ENCODE results near the gene TLE1. TPM values are rescaled to one million over a fixed set of nuclear protein-coding genes. Genes with fewer than 3 reads are reported as not detected.
"Not testable (repeated sequence)": the region's sequence is repeated elsewhere in the genome, so short reads cannot be mapped to it uniquely, and the experiment has no call there.

TLE1 gene
- total and polyA plus RNA-seq, 5 donors from 2014 or later = 0.03 to 5.5 (median 0.43) TPM; not detected in 1

DNA sequence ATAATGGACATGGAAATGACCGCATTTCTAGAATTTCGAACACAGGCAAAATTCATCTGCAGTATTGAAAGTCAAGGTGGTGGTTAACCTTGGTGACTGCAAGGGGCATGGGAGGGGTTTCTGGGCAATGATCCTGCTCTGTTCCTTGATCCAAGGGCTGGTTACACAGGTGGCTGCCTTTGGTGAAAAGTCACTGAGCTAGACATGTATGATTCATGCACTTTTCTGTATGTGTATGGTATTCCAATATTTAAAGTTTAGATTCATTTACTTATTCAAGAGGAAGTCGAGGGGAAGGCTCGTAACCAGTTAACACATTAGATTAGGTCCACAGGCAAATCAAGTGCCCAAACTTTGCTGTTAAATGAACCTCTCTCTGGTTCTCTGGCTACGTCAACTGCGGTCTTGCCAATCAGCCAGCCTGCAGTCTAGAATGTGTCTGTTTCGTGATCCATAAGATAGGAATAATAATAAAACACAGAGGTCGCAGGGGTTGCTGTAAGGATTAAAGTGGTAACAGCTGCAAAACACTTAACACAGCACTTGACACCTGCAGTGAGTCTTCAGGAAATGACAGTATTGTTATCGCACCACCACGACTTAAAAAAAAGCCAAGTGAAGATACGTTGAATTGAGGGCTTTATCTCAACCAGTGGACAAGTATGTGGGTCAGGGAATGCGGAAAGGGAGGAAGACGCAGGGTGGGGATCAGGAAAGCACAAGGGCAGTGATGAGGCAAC lies 92.5 kb downstream of the TLE1 start:
- Mint-ChIP-seq H3K9me3 (peaks cover 0 to 14% (median 5%) of the 10 kb centered on the region in 7 donors), H3K27me3 (no peaks in the 10 kb centered on the region), H3K27ac (no peak overlapping the region), H3K4me3 (no peak overlapping the region), H3K4me1 (peaks cover 0 to 5% (median 0%) of the 10 kb centered on the region in 4 donors), H3K36me3 (no peaks in the 10 kb centered on the region)
- H3K4me1 ChIP-seq (ENCODE audit: control insufficient read depth, insufficient read depth, low read length, poor library complexity, severe bottlenecking) = no peaks in the 10 kb centered on the region
- no peak for ATAC-seq (ENCODE audit: low read depth in 2 of 2)
- no peaks in the 10 kb centered on the region for H3K36me3 ChIP-seq (ENCODE audit: control insufficient read depth, insufficient read depth, low read length)
- peaks cover 0 to 6% of the 10 kb centered on the region in 2 experiments for H3K9me3 ChIP-seq (ENCODE audit: control insufficient read depth in 2 of 2, low read length in 2 of 2)
- H3K27me3 ChIP-seq (ENCODE audit: control insufficient read depth, insufficient read depth, low read length) = no peaks in the 10 kb centered on the region
- H3K4me3 ChIP-seq (ENCODE audit: low read depth, low read length) = no peak overlapping the region
- DNase-seq = no peak
- no peak overlapping the region for H3K27ac ChIP-seq (ENCODE audit: insufficient read depth, low read length, poor library complexity, severe bottlenecking)

DNA sequence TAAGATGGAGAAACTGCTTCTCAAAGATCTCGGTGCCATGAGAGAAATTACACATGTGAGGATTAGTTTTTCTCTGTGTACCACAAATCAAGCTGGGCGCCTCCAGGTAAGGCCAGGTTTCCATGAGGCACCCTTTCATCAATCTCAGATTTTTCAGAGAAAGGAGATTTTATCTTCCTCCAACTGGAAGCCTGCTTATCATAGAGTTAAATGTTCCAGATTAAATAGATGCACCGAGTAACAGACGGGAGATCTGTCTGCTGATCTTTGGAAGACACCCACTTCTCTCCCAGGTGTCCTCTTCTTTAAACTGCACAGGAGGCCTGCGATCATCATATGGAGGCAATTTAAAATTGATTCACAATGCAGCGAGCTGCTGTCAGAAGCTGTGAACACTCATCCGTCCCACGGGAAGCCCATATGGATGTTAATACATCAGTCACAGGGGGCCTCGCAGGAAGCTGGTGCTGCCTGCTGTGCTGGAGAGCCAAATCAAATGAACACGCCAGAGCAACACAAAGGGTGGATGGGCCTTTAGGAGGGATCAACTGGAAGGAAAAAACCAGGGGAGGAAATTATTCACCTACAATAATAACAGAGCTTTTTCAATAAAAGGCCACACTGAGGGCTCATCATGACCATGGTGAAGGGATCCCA lies 93.3 kb downstream of the TLE1 start:
- no peak for DNase-seq
- Histone ChIP-seq H3K27me3 (ENCODE audit: control insufficient read depth, insufficient read depth, low read length) (no peaks in the 10 kb centered on the region), H3K4me3 (ENCODE audit: low read depth, low read length) (no peak overlapping the region), H3K4me1 (ENCODE audit: control insufficient read depth, insufficient read depth, low read length, poor library complexity, severe bottlenecking) (no peaks in the 10 kb centered on the region), H3K27ac (ENCODE audit: insufficient read depth, low read length, poor library complexity, severe bottlenecking) (no peak overlapping the region), H3K9me3 (ENCODE audit: control insufficient read depth in 2 of 2, low read length in 2 of 2) (peaks cover 0 to 6% of the 10 kb centered on the region in 2 experiments), H3K36me3 (ENCODE audit: control insufficient read depth, insufficient read depth, low read length) (no peaks in the 10 kb centered on the region)
- no peaks in the 10 kb centered on the region for H3K36me3 Mint-ChIP-seq
- H3K4me3 Mint-ChIP-seq = no peak overlapping the region
- no peak for ATAC-seq (ENCODE audit: low read depth in 2 of 2)
- peaks cover 0 to 5% (median 0%) of the 10 kb centered on the region in 4 donors for H3K4me1 Mint-ChIP-seq
- no peak overlapping the region for H3K27ac Mint-ChIP-seq
- H3K9me3 Mint-ChIP-seq = peaks cover 0 to 14% (median 5%) of the 10 kb centered on the region in 7 donors
- no peaks in the 10 kb centered on the region for H3K27me3 Mint-ChIP-seq

DNA sequence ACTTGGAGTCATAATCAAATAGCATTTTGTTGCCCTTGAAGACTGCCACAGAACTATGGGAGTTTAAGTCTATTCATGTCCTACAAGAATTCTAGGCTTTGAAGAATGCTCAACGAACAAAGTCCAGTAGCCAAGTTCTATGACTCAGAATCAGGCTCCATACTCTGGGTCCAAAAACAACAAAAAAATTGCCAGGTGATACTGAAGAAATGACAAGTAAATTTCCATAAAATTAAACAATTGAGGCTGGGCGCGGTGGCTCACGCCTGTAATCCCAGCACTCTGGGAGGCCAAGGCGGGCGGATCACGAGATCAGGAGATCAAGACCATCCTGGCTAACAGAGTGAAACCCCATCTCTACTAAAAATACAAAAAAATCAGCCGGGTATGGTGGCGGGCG lies 94.1 kb downstream of the TLE1 start:
- not testable (repeated sequence) for H3K9me3 ChIP-seq (ENCODE audit: control insufficient read depth in 2 of 2, low read length in 2 of 2); H3K36me3 Mint-ChIP-seq; H3K4me1 ChIP-seq (ENCODE audit: control insufficient read depth, insufficient read depth, low read length, poor library complexity, severe bottlenecking); H3K4me3 Mint-ChIP-seq; H3K4me1 Mint-ChIP-seq; H3K36me3 ChIP-seq (ENCODE audit: control insufficient read depth, insufficient read depth, low read length); H3K27ac Mint-ChIP-seq; H3K27me3 ChIP-seq (ENCODE audit: control insufficient read depth, insufficient read depth, low read length); H3K4me3 ChIP-seq (ENCODE audit: low read depth, low read length); H3K27me3 Mint-ChIP-seq; DNase-seq; H3K27ac ChIP-seq (ENCODE audit: insufficient read depth, low read length, poor library complexity, severe bottlenecking); ATAC-seq (ENCODE audit: low read depth in 2 of 2)
- H3K9me3 Mint-ChIP-seq = peaks cover 0 to 14% (median 5%) of the 10 kb centered on the region in 7 donors

GRCh38 chr9:81594415-81594814 lies 94.9 kb downstream of the TLE1 start:
- peaks cover 0 to 11% (median 5%) of the 10 kb centered on the region in 7 donors for H3K9me3 Mint-ChIP-seq
- H3K36me3 ChIP-seq (ENCODE audit: control insufficient read depth, insufficient read depth, low read length) = no peaks in the 10 kb centered on the region
- no peaks in the 10 kb centered on the region for H3K36me3 Mint-ChIP-seq
- H3K4me1 Mint-ChIP-seq = peaks cover 0 to 5% (median 0%) of the 10 kb centered on the region in 4 donors
- no peaks in the 10 kb centered on the region for H3K4me1 ChIP-seq (ENCODE audit: control insufficient read depth, insufficient read depth, low read length, poor library complexity, severe bottlenecking)
- no peaks in the 10 kb centered on the region for H3K27me3 ChIP-seq (ENCODE audit: control insufficient read depth, insufficient read depth, low read length)
- H3K27me3 Mint-ChIP-seq = no peaks in the 10 kb centered on the region
- H3K4me3 Mint-ChIP-seq = no peak overlapping the region
- H3K4me3 ChIP-seq (ENCODE audit: low read depth, low read length) = no peak overlapping the region
- ATAC-seq (ENCODE audit: low read depth in 2 of 2) (no peak), DNase-seq (no peak)
- no peak overlapping the region for H3K27ac ChIP-seq (ENCODE audit: insufficient read depth, low read length, poor library complexity, severe bottlenecking)
- peaks cover 0 to 6% of the 10 kb centered on the region in 2 experiments for H3K9me3 ChIP-seq (ENCODE audit: control insufficient read depth in 2 of 2, low read length in 2 of 2)
- no peak overlapping the region for H3K27ac Mint-ChIP-seq

DNA sequence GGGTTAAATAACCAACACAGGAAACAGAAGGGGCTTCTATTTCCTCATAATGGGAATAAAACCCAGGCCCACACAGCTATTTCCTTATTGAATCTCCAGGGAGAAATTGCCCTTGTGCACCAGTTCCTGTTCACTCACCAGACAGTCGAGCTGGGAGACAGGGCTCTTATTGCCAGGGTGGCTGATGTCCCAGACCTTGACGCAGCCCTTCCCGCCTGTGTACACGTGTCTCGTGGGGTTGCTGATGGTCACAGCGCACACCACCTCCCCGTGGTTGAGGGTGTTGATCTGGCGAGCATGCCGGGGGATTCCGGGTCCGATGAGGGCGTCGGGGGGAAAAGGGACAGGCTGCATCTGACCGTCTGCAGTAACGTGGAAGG lies 96.5 kb downstream of the TLE1 start:
- no peak for DNase-seq
- Mint-ChIP-seq H3K9me3 (peaks cover 0 to 11% (median 9%) of the 10 kb centered on the region in 7 donors), H3K4me1 (peaks cover 0 to 5% (median 0%) of the 10 kb centered on the region in 4 donors), H3K4me3 (no peak overlapping the region), H3K27me3 (no peaks in the 10 kb centered on the region), H3K27ac (no peak overlapping the region), H3K36me3 (no peaks in the 10 kb centered on the region)
- no peaks in the 10 kb centered on the region for H3K27me3 ChIP-seq (ENCODE audit: control insufficient read depth, insufficient read depth, low read length)
- ATAC-seq (ENCODE audit: low read depth in 2 of 2) = no peak
- H3K36me3 ChIP-seq (ENCODE audit: control insufficient read depth, insufficient read depth, low read length) = no peaks in the 10 kb centered on the region
- H3K4me1 ChIP-seq (ENCODE audit: control insufficient read depth, insufficient read depth, low read length, poor library complexity, severe bottlenecking) = no peaks in the 10 kb centered on the region
- no peak overlapping the region for H3K4me3 ChIP-seq (ENCODE audit: low read depth, low read length)
- H3K9me3 ChIP-seq (ENCODE audit: control insufficient read depth in 2 of 2, low read length in 2 of 2) = no peaks in the 10 kb centered on the region
- H3K27ac ChIP-seq (ENCODE audit: insufficient read depth, low read length, poor library complexity, severe bottlenecking) = no peak overlapping the region

GRCh38 chr9:81591791-81592190 lies 97.6 kb downstream of the TLE1 start:
- no peaks in the 10 kb centered on the region for H3K27me3 ChIP-seq (ENCODE audit: control insufficient read depth, insufficient read depth, low read length)
- no peaks in the 10 kb centered on the region for H3K9me3 ChIP-seq (ENCODE audit: control insufficient read depth in 2 of 2, low read length in 2 of 2)
- Mint-ChIP-seq H3K9me3 (peaks cover 0 to 11% (median 9%) of the 10 kb centered on the region in 7 donors), H3K4me1 (peaks cover 0 to 5% (median 0%) of the 10 kb centered on the region in 4 donors), H3K27me3 (no peaks in the 10 kb centered on the region), H3K36me3 (no peaks in the 10 kb centered on the region), H3K4me3 (no peak overlapping the region), H3K27ac (no peak overlapping the region)
- no peaks in the 10 kb centered on the region for H3K4me1 ChIP-seq (ENCODE audit: control insufficient read depth, insufficient read depth, low read length, poor library complexity, severe bottlenecking)
- H3K27ac ChIP-seq (ENCODE audit: insufficient read depth, low read length, poor library complexity, severe bottlenecking) = no peak overlapping the region
- no peak overlapping the region for H3K4me3 ChIP-seq (ENCODE audit: low read depth, low read length)
- DNase-seq (no peak), ATAC-seq (ENCODE audit: low read depth in 2 of 2) (no peak)
- H3K36me3 ChIP-seq (ENCODE audit: control insufficient read depth, insufficient read depth, low read length) = no peaks in the 10 kb centered on the region

DNA sequence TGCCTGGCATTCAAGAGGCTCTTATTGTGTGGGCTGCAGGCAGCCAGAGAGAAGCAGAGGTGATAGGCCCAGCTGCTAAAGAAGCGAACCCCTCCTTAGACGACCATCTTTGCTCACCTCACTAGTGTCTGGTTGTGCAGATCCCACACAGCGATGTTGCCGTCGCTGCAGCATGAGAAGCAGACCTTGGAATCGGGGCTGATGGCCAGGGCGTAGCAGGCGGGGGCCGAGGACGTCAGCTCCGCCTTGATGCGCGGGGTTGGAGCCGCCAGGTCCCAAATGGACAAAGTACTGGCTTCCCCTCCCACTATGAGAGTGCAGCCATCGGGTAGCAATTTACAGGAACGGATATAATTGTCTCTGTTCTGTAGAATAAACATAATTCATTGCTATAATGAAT lies 98.7 kb downstream of the TLE1 start:
- H3K4me3 Mint-ChIP-seq = no peak overlapping the region
- H3K4me3 ChIP-seq (ENCODE audit: low read depth, low read length) = no peak overlapping the region
- no peaks in the 10 kb centered on the region for H3K27me3 ChIP-seq (ENCODE audit: control insufficient read depth, insufficient read depth, low read length)
- no peaks in the 10 kb centered on the region for H3K4me1 Mint-ChIP-seq
- peaks cover 0 to 11% (median 5%) of the 10 kb centered on the region in 7 donors for H3K9me3 Mint-ChIP-seq
- no peaks in the 10 kb centered on the region for H3K27me3 Mint-ChIP-seq
- DNase-seq (no peak), ATAC-seq (ENCODE audit: low read depth in 2 of 2) (no peak)
- H3K9me3 ChIP-seq (ENCODE audit: control insufficient read depth in 2 of 2, low read length in 2 of 2) = no peaks in the 10 kb centered on the region
- H3K36me3 Mint-ChIP-seq = no peaks in the 10 kb centered on the region
- no peak overlapping the region for H3K27ac ChIP-seq (ENCODE audit: insufficient read depth, low read length, poor library complexity, severe bottlenecking)
- no peaks in the 10 kb centered on the region for H3K36me3 ChIP-seq (ENCODE audit: control insufficient read depth, insufficient read depth, low read length)
- no peaks in the 10 kb centered on the region for H3K4me1 ChIP-seq (ENCODE audit: control insufficient read depth, insufficient read depth, low read length, poor library complexity, severe bottlenecking)
- no peak overlapping the region for H3K27ac Mint-ChIP-seq

GRCh38 chr9:81589819-81590218 lies 99.5 kb downstream of the TLE1 start:
- Histone ChIP-seq H3K9me3 (ENCODE audit: control insufficient read depth in 2 of 2, low read length in 2 of 2) (no peaks in the 10 kb centered on the region), H3K4me3 (ENCODE audit: low read depth, low read length) (no peak overlapping the region), H3K36me3 (ENCODE audit: control insufficient read depth, insufficient read depth, low read length) (no peaks in the 10 kb centered on the region), H3K4me1 (ENCODE audit: control insufficient read depth, insufficient read depth, low read length, poor library complexity, severe bottlenecking) (no peaks in the 10 kb centered on the region), H3K27ac (ENCODE audit: insufficient read depth, low read length, poor library complexity, severe bottlenecking) (no peak overlapping the region), H3K27me3 (ENCODE audit: control insufficient read depth, insufficient read depth, low read length) (no peaks in the 10 kb centered on the region)
- Mint-ChIP-seq H3K4me3 (no peak overlapping the region), H3K36me3 (no peaks in the 10 kb centered on the region), H3K9me3 (peaks cover 4 to 9% (median 5%) of the 10 kb centered on the region in 7 donors), H3K27ac (no peak overlapping the region), H3K27me3 (no peaks in the 10 kb centered on the region), H3K4me1 (no peaks in the 10 kb centered on the region)
- DNase-seq = no peak
- ATAC-seq (ENCODE audit: low read depth in 2 of 2) = no peak
